ENCODE data around the gene DCUN1D3. TPM values are rescaled to one million over a fixed set of nuclear protein-coding genes. Genes with fewer than 3 reads are reported as not detected.

The DCUN1D3 gene
- total and polyA plus RNA-seq, 2 experiments from 2014 or later = 4.5 to 9.2 TPM

DNA sequence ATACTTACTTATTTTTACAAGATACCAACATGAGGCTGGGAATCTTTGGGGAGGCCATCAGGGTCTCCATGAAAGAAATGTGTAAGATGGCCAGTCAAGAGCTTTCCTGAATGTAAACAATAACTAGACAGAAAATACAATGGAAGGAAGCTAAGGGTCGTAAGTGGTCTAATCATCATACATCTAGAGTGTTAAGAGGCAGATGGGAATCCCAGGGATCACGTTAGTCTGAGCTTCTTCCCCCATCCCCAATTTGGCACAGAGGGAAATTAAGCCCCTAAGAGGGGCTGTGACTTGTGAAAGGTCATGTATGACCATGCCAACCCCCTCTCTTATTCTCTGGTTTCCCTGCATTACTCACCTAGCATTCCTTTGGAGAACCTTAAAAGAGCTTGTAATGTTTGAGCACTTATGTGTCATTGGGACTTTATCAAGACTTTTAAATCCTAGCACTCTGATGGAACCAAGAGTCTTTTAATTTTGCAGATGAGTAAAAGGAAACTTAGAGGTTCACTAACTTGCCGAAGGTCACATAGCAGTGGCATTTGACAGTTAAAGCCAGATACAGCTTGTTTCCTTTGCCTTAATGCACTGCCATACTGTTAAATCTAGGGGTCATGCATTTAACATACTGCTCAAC lies 46.1 kb downstream of the DCUN1D3 start:
- no peak for DNase-seq (ENCODE audit: low read depth in 1 of 2, low spot score in 1 of 2)
- Histone ChIP-seq H3K36me3 (no peaks in the 10 kb centered on the region), H3K4me1 (ENCODE audit: low read depth) (peaks cover 56% of the 10 kb centered on the region), H3K9me3 (ENCODE audit: low read depth) (no peaks in the 10 kb centered on the region), H3K27me3 (no peaks in the 10 kb centered on the region), H3K27ac (peak overlapping the region; percentile 33), H3K4me3 (no peak overlapping the region)
- TF ChIP-seq CTCF (IDR thresholded peaks at IDR 0.05; ENCODE audit: low read depth, low read length) = no peak

DNA sequence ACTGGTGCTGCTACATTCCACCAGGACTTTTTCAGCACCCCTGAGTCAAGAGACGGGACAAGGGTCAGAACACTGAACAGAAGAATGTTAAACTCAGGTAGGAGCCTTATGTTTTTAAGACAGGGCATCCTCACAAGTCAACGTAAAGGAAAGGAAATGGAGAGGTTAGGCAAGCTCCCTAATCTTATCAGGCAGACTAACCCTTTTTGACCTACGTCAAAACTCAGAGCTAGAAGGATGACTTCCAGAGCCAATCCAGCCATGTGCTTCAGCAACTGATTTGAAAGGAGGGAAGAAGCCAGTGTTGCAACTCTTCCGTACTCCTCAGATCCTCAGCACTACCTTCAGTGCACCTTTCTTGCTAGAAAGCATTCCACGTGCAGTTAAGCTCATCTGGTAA lies 47.0 kb downstream of the DCUN1D3 start:
- DNase-seq (ENCODE audit: low read depth in 1 of 2, low spot score in 1 of 2) = peak; percentile 44 to 54
- H3K27me3 ChIP-seq = no peaks in the 10 kb centered on the region
- no peak for TF ChIP-seq CTCF (IDR thresholded peaks at IDR 0.05; ENCODE audit: low read depth, low read length)
- H3K27ac ChIP-seq = peak overlapping the region; percentile 33
- H3K4me1 ChIP-seq (ENCODE audit: low read depth) = peaks cover 56% of the 10 kb centered on the region
- no peaks in the 10 kb centered on the region for H3K9me3 ChIP-seq (ENCODE audit: low read depth)
- no peaks in the 10 kb centered on the region for H3K36me3 ChIP-seq
- H3K4me3 ChIP-seq = no peak overlapping the region

DNA sequence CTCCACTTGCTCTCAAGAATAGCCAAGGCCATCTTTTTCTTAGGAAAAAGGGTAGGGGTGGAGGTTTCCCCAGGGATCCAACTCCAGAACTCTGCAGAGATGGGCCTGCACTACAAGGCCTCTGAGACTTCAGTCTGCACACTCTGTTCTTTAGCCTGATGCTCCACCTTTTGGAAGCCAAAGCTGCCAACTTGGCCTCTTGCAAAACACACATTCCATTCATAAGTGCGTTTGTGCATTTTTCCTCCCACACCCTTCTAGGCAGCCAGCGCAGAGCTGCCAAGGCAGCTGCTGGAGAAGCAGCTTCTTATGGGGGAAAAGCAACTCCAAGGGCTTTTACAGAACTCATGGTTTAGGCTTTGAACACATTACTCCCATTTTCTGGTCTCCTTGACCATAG lies 48.6 kb downstream of the DCUN1D3 start:
- DNase-seq (ENCODE audit: low read depth in 1 of 2, low spot score in 1 of 2) = peak; percentile 67 to 99
- Histone ChIP-seq H3K4me3 (no peak overlapping the region), H3K27me3 (no peaks in the 10 kb centered on the region), H3K27ac (peak overlapping the region; percentile 48), H3K4me1 (ENCODE audit: low read depth) (peaks cover 44% of the 10 kb centered on the region), H3K9me3 (ENCODE audit: low read depth) (no peaks in the 10 kb centered on the region), H3K36me3 (no peaks in the 10 kb centered on the region)
- TF ChIP-seq CTCF (IDR thresholded peaks at IDR 0.05; ENCODE audit: low read depth, low read length) = no peak

GRCh38 chr16:20850981-20851380 lies 49.2 kb downstream of the DCUN1D3 start:
- peak in 1 of 2 donors; percentile 35 for DNase-seq (ENCODE audit: low read depth in 1 of 2, low spot score in 1 of 2)
- H3K9me3 ChIP-seq (ENCODE audit: low read depth) = no peaks in the 10 kb centered on the region
- H3K4me1 ChIP-seq (ENCODE audit: low read depth) = peaks cover 44% of the 10 kb centered on the region
- no peak overlapping the region for H3K4me3 ChIP-seq
- H3K27ac ChIP-seq = peak overlapping the region; percentile 48
- H3K27me3 ChIP-seq = no peaks in the 10 kb centered on the region
- no peaks in the 10 kb centered on the region for H3K36me3 ChIP-seq
- no peak for TF ChIP-seq CTCF (IDR thresholded peaks at IDR 0.05; ENCODE audit: low read depth, low read length)

DNA sequence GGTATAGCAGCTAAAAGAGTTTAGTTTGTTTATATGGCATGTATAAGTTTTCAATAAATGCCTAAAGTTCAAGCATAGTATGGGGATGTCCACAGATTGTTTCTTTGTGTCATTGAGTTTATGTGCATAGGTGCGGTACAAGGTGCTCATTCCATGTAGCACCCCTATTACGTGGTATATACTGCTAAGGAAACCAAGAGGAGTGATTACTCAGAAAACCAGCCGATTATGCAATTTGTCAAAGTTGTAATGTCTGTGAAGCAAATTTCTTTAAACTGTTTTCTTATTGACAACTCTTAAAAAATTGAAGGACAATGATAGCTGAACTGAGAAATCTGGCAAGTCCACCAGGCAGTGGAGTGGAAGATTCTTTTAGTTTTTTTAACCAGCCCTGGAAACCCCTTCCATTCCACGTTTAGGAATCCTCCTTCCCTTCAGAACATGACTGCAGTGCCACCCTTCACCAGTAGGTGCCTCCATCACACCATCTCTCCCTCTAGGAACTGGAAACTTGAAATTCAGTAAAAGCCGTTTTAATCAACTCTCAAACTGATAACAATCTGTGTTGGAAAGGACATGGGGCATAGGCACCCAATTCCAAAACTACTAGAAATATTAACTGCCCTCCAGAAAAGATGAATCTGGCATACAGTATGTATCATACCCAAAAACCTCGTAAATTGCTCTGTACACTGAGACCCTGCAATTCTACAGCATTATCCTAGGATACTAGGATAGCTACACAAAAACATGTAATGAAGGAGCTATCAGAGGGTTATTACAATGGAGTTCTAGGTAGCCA lies 50.4 kb downstream of the DCUN1D3 start:
- TF ChIP-seq CTCF (IDR thresholded peaks at IDR 0.05; ENCODE audit: low read depth, low read length) = peak; percentile 100
- Histone ChIP-seq H3K4me1 (ENCODE audit: low read depth) (peaks cover 44% of the 10 kb centered on the region), H3K27me3 (no peaks in the 10 kb centered on the region), H3K4me3 (no peak overlapping the region), H3K36me3 (no peaks in the 10 kb centered on the region), H3K27ac (no peak overlapping the region), H3K9me3 (ENCODE audit: low read depth) (no peaks in the 10 kb centered on the region)
- DNase-seq (ENCODE audit: low read depth in 1 of 2, low spot score in 1 of 2) = peak; percentile 58 to 77

Data from cardiac muscle cell (in vitro differentiated cells and primary cell).